IPS-NIHi7 (cell line): Measurements from ENCODE around the gene KRT78.

Source experiments
- DNase-seq: peaks from one replicate; pipeline ENCODE4 v3.0.0; 2012; ENCODE audit warnings: mixed read lengths; ENCODE audit errors: extremely low spot score

The KRT78 gene

GRCh38 chr12:52839436-52840105 is 9.2 kb downstream of the KRT78 start:
- no peak for DNase-seq

- DNase-seq = no peak
Measured at GRCh38 chr12:52838609-52839435, 10.0 kb downstream of the KRT78 start.

GRCh38 chr12:52837781-52838608 is 10.8 kb downstream of the KRT78 start:
- no peak for DNase-seq

GRCh38 chr12:52837413-52837741 is 11.4 kb downstream of the KRT78 start:
- no peak for DNase-seq

GRCh38 chr12:52836491-52837412 is 12.0 kb downstream of the KRT78 start:
- no peak for DNase-seq

GRCh38 chr12:52836042-52836466 is 12.7 kb downstream of the KRT78 start:
- no peak for DNase-seq

- no peak for DNase-seq
Measured at GRCh38 chr12:52835271-52836041, 13.3 kb downstream of the KRT78 start.

- DNase-seq = no peak
Measured at GRCh38 chr12:52834727-52835001, 14.1 kb downstream of the KRT78 start.

- no peak for DNase-seq
Measured at GRCh38 chr12:52833922-52834726, 14.7 kb downstream of the KRT78 start, which contains the start of gene KRT79. Gene KRT79 (minus strand): TSS chr12:52834311. CDS start chr12:52834260, 51 bp downstream.

GRCh38 chr12:52832985-52833905 is 15.5 kb downstream of the KRT78 start:
- no peak for DNase-seq

- no peak for DNase-seq
Measured at GRCh38 chr12:52832451-52832850, 16.3 kb downstream of the KRT78 start.

- no peak for DNase-seq
Measured at GRCh38 chr12:52831251-52831650, 17.5 kb downstream of the KRT78 start.

- no peak for DNase-seq
Measured at GRCh38 chr12:52829986-52830770, 18.6 kb downstream of the KRT78 start.

- no peak for DNase-seq
Measured at GRCh38 chr12:52828591-52829021, 20.2 kb downstream of the KRT78 start.

GRCh38 chr12:52828156-52828555 is 20.6 kb downstream of the KRT78 start:
- DNase-seq = no peak

GRCh38 chr12:52827499-52828090 is 21.2 kb downstream of the KRT78 start:
- DNase-seq = no peak
